ENCODE results near the gene PRKCA.

The PRKCA gene

DNA sequence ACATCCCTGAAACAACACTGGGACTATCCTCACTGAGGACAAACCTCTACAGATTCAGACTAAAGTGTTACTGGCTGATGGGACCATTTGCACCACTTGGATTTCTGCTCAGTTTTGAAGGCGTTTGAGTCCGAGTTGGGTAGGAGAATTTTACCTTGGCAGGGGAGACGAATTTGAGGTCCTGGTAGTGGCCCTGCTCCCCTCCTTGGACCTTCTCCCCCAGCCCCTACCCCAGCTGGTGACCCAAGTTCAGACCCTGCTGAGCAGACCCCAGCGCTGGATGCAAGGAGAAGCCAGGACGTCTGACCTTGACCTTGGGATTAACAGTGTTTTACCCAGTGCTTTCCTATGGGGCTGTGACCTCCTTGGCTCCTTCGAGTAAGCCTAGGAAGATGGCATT is 546.1 kb downstream of the PRKCA start:
- no peak for DNase-seq (ENCODE audit: low read depth in 2 of 3, low spot score in 2 of 3)

DNA sequence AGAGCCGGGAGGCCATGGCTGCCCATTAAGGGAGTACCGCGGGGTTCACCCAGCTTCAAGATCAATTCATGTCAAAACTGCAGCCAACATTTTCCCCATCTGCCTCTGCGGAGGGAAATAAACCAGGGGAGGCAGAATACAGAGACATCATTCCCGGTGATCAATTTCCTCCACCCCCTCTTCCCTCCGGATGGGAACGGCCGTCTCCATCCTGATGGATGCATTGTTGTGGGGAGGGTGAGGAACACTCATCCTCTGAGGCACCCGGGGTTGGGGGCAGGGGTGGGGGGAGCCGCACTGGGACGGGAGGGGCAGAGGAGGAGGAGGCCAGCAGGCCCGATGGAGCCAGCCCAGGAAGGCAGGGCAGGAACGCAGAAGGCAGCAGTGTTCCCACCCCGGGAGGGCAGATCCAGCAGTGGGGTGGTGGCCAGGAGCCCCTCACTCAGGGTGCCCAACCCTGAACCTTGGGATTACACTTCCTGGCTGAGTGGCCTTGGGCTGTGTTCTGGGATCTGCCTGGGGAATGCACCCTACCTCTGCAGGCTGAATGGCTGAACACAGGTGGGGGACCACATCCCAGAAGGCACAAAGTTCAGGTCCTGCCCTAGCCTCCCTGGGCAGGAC is 546.7 kb downstream of the PRKCA start:
- no peak for DNase-seq (ENCODE audit: low read depth in 2 of 3, low spot score in 2 of 3)

DNA sequence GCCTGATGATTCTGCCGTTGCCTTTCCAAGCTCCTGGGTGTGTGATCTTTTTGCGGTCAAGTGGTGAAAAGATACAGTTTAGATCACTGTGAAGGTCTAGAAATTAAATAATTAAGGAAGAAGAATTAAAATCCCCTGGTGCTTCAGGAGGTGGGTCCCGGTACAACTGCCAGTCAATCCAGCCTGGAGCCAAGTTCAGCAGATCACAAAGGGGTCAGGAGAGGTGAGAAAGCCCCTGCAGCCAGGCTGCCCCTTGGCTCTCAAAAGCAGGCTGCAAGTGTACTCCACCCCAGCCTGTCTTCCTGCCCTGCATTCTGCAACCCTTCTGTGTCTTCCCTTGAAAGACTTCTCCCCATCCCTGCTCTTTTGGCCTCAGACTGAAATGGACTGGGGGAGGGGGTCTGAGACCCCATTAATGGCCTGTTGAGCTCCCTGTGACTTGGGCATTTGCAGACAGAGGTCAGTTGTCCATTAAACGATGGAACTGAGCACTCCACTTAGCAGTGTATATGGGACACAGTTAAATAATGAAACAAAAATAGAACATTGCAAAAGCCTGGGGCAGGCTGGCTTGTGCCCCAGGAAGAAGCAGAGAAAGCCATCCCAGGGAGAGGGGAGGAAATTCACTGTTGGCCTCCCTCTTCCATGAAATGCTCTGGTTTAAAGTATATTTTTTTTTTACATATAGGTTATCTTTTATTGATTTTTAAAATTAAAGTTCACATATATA is 547.6 kb downstream of the PRKCA start:
- no peak for DNase-seq (ENCODE audit: low read depth in 2 of 3, low spot score in 2 of 3)

DNA sequence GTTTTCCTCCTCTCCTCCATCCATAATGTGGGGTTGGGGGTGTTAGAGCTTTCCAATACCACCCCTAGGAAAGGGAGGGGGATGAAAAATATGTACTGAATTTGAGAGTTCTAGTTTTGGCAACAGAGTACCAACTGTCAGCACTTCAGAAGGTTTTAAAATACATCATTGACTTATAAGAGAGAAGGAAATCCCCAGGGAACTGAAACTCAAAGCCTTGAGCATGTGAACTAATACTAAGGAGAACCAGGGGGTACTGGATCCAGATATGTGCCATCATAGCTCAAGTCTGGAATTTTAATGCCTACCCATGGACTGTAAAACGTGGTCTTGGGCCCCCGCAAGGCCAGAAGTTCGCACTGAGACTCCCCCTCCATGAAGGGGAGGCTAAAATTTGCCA is 548.3 kb downstream of the PRKCA start:
- no peak for DNase-seq (ENCODE audit: low read depth in 2 of 3, low spot score in 2 of 3)

DNA sequence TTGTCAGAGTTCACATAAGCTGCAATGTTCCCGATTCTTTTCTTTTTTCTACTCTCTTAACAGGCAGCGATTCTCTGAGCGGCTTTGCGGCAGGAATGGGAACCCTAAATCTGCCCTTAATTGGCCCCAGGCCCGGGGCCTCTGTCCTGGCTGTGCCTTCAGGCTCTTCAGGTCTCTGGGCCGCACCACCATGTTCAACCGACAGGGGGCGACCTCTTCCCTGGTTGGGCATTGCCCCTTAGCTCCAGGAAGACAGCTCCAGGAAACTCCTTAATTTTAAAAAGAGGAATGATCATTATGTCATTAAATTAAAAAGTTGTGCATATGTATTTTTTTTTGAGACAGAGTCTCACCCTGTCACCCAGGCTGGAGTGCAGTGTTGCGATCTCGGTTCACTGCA is 552.8 kb downstream of the PRKCA start:
- DNase-seq (ENCODE audit: low read depth in 2 of 3, low spot score in 2 of 3), result peak in 2 of 3 experiments; percentile 15 to 20

DNA sequence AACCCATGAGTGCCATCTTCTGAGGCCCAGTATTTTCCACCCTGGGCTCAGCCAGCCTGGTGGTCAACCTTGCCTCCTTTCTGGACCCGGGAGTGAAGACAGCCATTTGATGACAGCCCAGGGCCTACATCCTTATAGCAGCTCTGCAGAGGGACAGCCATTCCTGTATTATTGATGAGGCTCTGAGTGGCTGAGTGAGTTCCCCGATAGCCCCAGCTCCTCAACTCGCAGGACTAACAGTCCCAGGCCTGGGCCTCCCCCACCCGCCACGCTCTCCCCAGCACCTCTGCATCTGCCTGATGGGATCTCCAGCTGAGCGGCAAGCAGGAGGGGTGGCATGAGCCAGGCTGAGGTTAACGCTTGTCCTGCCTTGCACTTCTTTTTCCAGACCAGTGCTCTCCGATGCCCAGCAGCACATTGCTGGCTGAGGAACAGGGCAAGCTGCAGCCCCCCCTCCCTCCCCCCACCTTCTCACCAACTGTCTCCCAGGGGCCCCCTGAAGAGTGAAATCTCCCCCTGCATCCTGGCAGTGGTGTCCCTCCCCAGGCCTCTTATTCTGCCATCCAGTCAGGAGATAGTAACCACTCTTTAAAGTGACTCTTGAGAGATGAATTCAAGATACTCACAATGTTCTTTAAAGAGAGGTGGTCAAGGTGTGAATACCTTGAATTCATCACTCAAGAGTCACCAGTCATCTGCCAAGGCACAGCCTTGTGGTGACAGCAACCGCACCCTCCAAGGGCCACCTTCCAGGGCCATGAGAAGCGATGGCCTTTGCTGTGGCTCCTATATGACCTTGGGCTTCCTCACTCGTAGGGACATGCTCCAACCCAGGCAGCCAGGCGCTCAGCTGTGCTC is 556.0 kb downstream of the PRKCA start:
- DNase-seq (ENCODE audit: low read depth in 2 of 3, low spot score in 2 of 3), result no peak

DNA sequence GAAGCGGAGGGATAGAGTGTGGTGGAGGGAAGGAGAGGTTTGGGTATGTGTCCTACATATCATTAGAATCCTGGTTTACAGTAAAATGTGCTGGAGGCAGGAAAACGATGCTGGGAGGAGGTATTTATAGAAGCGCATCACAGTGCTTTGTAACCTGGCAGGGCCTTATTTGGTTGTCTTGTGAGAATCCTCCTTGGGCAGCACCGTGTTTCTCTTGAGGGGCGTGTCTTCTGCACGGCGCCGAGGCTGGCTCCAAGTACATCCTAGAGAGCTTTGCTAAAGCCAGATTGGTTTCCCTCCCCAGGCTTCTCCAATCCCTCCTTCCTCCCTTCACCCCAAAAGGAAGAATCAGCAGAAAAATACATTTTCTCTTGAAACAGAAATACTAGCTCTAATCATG is 556.9 kb downstream of the PRKCA start:
- DNase-seq (ENCODE audit: low read depth in 2 of 3, low spot score in 2 of 3), result no peak

DNA sequence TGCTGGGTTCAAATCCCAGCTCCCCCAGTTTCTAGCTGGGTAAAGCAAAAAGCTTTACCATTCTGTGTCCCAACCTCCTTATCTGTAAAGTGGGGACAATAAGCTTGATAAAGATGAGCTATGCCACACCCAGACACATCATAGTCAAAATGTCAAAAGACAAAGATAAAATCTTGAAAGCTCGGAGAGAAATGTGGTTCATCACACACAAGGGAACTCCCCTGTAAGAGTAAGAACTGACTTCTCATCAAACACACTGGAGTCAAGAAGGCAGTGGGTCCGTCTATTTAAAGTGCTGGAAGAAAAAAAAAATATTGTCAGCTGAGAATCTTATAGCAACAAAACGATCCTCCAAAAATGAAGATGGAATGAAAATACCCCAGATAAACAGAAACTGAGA is 557.8 kb downstream of the PRKCA start:
- no peak for DNase-seq (ENCODE audit: low read depth in 2 of 3, low spot score in 2 of 3)

Measured in activated CD8-positive, alpha-beta memory T cell treated with anti-CD3 and anti-CD28 coated beads for 48 hours (primary cell).